PC-9 (cell line): ENCODE results near the gene PANK2. TPM values are rescaled to one million over a fixed set of nuclear protein-coding genes. Genes with fewer than 3 reads are reported as not detected.

Experiments
- BruUV-seq: library from RNA; stranded (reverse); fragments of 400-500 nt; replicated peaks from 2 replicates; lab custom pipeline; 2021; lab: Mats Ljungman, UMichigan
- CTCF ChIA-PET: fragments of 300-600 bp; sonication (Branson Sonifier 250); formaldehyde crosslinking; loops from one replicate; lab custom pipeline; 2022; ENCODE audit warnings: antibody characterized with exemption; lab: Charles Lee
- POLR2A ChIA-PET: fragments of 300-600 bp; sonication (Branson Sonifier 250); formaldehyde crosslinking; loops from one replicate; lab custom pipeline; 2022; ENCODE audit warnings: antibody characterized with exemption; ENCODE audit not compliant: unreplicated experiment; lab: Charles Lee
- DNase-seq, 2 experiments: peaks; one replicate each; pipeline versions ENCODE4 v3.0.0 to v3.0.0-alpha.2; 2015 to 2022; ENCODE audit warnings: mixed read lengths in 1 of 2
- H2AFZ ChIP-seq: fragments of 200-600 bp; sonication (generic); 2 replicates; pipeline ENCODE4 v1.8.1; 2017; ENCODE audit warnings: antibody characterized with exemption
- H3F3A ChIP-seq: fragments of 200-600 bp; sonication (generic); 2 replicates; pipeline ENCODE4 v1.8.1; 2017; ENCODE audit warnings: antibody characterized with exemption, mild to moderate bottlenecking, low read depth; ENCODE audit not compliant: insufficient read depth
- H3K27ac ChIP-seq: fragments of 200-600 bp; sonication (generic); 2 replicates; pipeline ENCODE4 v1.6.1; 2016; ENCODE audit warnings: mixed run types
- H3K27me3 ChIP-seq: fragments of 200-600 bp; sonication (generic); 2 replicates; pipeline ENCODE4 v1.6.1; 2016; ENCODE audit warnings: low read depth, mixed run types; ENCODE audit not compliant: insufficient read depth
- H3K36me3 ChIP-seq: fragments of 200-600 bp; sonication (generic); 2 replicates; pipeline ENCODE4 v1.6.1; 2016; ENCODE audit warnings: low read depth, mixed run types
- H3K4me1 ChIP-seq: fragments of 200-600 bp; sonication (generic); replicated peaks from 2 replicates; pipeline ENCODE4 v1.6.1; 2016; ENCODE audit warnings: mixed run types; ENCODE audit not compliant: insufficient read depth
- H3K4me2 ChIP-seq: fragments of 200-600 bp; sonication (generic); 2 replicates; pipeline ENCODE4 v1.6.1; 2017; ENCODE audit warnings: mixed run types
- H3K4me3 ChIP-seq: fragments of 200-600 bp; sonication (generic); 2 replicates; pipeline ENCODE4 v1.6.1; 2016; ENCODE audit warnings: mixed run types
- H3K79me2 ChIP-seq: fragments of 200-600 bp; sonication (generic); 2 replicates; pipeline ENCODE4 v1.6.1; 2017; ENCODE audit warnings: low read depth, mixed run types
- H3K9me2 ChIP-seq: fragments of 200-600 bp; sonication (generic); 2 replicates; pipeline ENCODE4 v1.8.1; 2017; ENCODE audit warnings: mild to moderate bottlenecking; ENCODE audit not compliant: insufficient read depth
- H3K9me3 ChIP-seq: fragments of 200-600 bp; sonication (generic); 2 replicates; pipeline ENCODE4 v1.8.1; 2016; ENCODE audit warnings: low read depth; ENCODE audit not compliant: insufficient read depth
- H4K20me1 ChIP-seq: fragments of 200-600 bp; sonication (generic); 2 replicates; pipeline ENCODE4 v1.8.1; 2017; ENCODE audit not compliant: insufficient read depth
- CTCF ChIP-seq: fragments of 200-600 bp; sonication (generic); conservative IDR thresholded peaks from 2 replicates; pipeline ENCODE4 v1.6.1; 2017; ENCODE audit warnings: mixed run types, antibody characterized with exemption, mild to moderate bottlenecking, moderate library complexity
- EZH2 ChIP-seq: fragments of 200-600 bp; sonication (generic); IDR thresholded peaks from 2 replicates; pipeline ENCODE4 v1.8.0; 2017; ENCODE audit warnings: antibody characterized with exemption, low read depth
- intact Hi-C: fragments of 100-400 bp; cut with micrococcal nuclease; formaldehyde crosslinking; loops from one replicate; pipeline ENCODE4 v1.10.0; 2022; ENCODE audit not compliant: unreplicated experiment
- total RNA-seq: library from RNA; stranded (reverse); gene quantifications from 2 replicates; pipeline ENCODE4 v1.2.3, GENCODE V29; 2021

Gene PANK2
- total RNA-seq, 1 experiment from 2014 or later = 51.6 TPM

- ChIA-PET POLR2A (interaction anchor here (0.6 kb wide), 1 partner anchor 68 kb away, joined by 3 read pairs; no protein-coding TSS in a partner anchor), CTCF (no interaction called here)
- Histone ChIP-seq H3K4me1 (no peaks in the 10 kb centered on the region), H3K79me2 (no peaks in the 10 kb centered on the region), H4K20me1 (peaks cover 11% of the 10 kb centered on the region; the same call in 1 of the 2 replicates), H3K27ac (no peak overlapping the region), H3K27me3 (no peaks in the 10 kb centered on the region), H3K9me2 (no peaks in the 10 kb centered on the region), H3F3A (peaks cover 53% of the 10 kb centered on the region), H3K9me3 (no peaks in the 10 kb centered on the region), H3K36me3 (no peaks in the 10 kb centered on the region), H3K4me3 (no peak overlapping the region), H2AFZ (no peak overlapping the region), H3K4me2 (no peak overlapping the region)
- intact Hi-C loops = loop anchor here (5.0 kb wide), 1 partner anchor 141 kb away; no protein-coding TSS in a partner anchor
- no peak for TF ChIP-seq CTCF
- no peak for TF ChIP-seq EZH2
- no TSS peak for BruUV-seq
- DNase-seq = no peak
Observed at GRCh38 chr20:3931664-3932063, 42.5 kb downstream of the PANK2 start.

DNA sequence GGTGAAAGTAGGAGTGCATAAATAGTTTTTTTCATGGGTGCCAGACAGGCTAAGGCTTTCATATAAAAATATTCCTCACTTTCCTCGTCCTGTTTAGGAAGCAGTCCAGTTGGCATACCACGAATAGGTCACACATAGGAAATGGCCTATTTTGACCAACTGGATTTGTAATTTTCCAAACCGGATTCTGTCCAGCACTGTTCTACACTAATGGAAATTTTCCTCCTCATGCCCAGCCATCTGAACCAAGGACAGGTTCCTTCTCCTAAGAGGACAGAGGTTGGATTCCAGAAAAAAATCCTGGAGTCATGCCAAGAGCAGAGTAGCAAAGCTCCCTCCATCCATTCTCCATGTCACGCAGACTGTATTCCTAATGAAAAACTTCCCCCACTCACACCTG lies 43.1 kb downstream of the PANK2 start:
- CTCF ChIA-PET = no interaction called here
- POLR2A ChIA-PET = no interaction called here
- no peak overlapping the region for H3K27ac ChIP-seq

DNA sequence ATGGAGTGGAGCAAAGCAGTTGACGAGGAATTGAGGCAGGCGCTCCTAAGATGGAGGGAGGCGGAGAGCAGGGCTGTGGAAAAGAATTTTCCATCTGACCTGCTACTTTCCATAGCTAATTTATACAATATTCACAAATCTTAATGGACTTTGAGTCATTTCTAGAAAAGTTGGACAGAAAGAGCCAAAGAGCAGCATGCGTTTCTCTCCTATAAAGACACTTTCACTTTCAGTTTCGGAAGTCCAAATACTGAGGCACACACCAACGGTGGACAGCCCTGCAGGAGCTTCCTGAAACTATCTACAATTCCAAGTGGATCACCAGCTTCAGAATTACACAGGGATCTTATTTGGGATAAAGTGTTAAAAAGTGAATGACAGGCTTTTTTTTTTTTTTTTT lies 43.5 kb downstream of the PANK2 start:
- TF ChIP-seq CTCF (no peak), EZH2 (no peak)
- Histone ChIP-seq H3K9me3 (no peaks in the 10 kb centered on the region), H3K9me2 (no peaks in the 10 kb centered on the region), H3K27ac (no peak overlapping the region), H3K4me1 (no peaks in the 10 kb centered on the region), H3K36me3 (0 out of 2 replicates have a peak, but pooled peaks cover 2% of the 10 kb centered on the region), H3F3A (peaks cover 43% of the 10 kb centered on the region), H3K79me2 (no peaks in the 10 kb centered on the region), H4K20me1 (peaks cover 8% of the 10 kb centered on the region; the same call in 1 of the 2 replicates), H3K4me2 (no peak overlapping the region), H3K4me3 (no peak overlapping the region), H2AFZ (no peak overlapping the region), H3K27me3 (no peaks in the 10 kb centered on the region)
- ChIA-PET POLR2A (no interaction called here), CTCF (no interaction called here)
- no TSS peak for BruUV-seq
- intact Hi-C loops = loop anchor here (5.0 kb wide), 1 partner anchor 140 kb away; no protein-coding TSS in a partner anchor
- no peak for DNase-seq

More for the DNA sequence above, 43.1 kb downstream of the PANK2 start:
- no TSS peak for BruUV-seq
- Histone ChIP-seq H2AFZ (no peak overlapping the region), H4K20me1 (peaks cover 8% of the 10 kb centered on the region; the same call in 1 of the 2 replicates), H3K4me2 (no peak overlapping the region), H3K4me3 (no peak overlapping the region), H3K36me3 (no peaks in the 10 kb centered on the region), H3K79me2 (no peaks in the 10 kb centered on the region), H3K9me3 (no peaks in the 10 kb centered on the region), H3K27me3 (no peaks in the 10 kb centered on the region), H3K4me1 (no peaks in the 10 kb centered on the region), H3F3A (peaks cover 47% of the 10 kb centered on the region), H3K9me2 (no peaks in the 10 kb centered on the region)
- no peak for TF ChIP-seq EZH2
- no peak for TF ChIP-seq CTCF
- intact Hi-C loops = loop anchor here (5.0 kb wide), 1 partner anchor 140 kb away; no protein-coding TSS in a partner anchor
- DNase-seq = no peak
